Stimulated activated CD4-positive, alpha-beta T cell treated with anti-CD3 and anti-CD28 coated beads, Interleukin-1b, Interleukin-23, amount 100 ng/mL, for 4 hours (primary cell): Measurements from ENCODE around the gene NEU3.
"Not testable (repeated sequence)": the region's sequence is repeated elsewhere in the genome, so short reads cannot be mapped to it uniquely, and the experiment has no call there.

Experiments used
- DNase-seq, 2 donors: peaks; one replicate each; pipeline ENCODE4 v3.0.0-alpha.2; 2020; ENCODE audit warnings: low read depth in 2 of 2

NEU3 gene

GRCh38 chr11:75029836-75030631 lies 41.3 kb downstream of the NEU3 start:
- no peak for DNase-seq

- DNase-seq, result no peak
Observed at GRCh38 chr11:75031224-75031753, 42.6 kb downstream of the NEU3 start.

DNA sequence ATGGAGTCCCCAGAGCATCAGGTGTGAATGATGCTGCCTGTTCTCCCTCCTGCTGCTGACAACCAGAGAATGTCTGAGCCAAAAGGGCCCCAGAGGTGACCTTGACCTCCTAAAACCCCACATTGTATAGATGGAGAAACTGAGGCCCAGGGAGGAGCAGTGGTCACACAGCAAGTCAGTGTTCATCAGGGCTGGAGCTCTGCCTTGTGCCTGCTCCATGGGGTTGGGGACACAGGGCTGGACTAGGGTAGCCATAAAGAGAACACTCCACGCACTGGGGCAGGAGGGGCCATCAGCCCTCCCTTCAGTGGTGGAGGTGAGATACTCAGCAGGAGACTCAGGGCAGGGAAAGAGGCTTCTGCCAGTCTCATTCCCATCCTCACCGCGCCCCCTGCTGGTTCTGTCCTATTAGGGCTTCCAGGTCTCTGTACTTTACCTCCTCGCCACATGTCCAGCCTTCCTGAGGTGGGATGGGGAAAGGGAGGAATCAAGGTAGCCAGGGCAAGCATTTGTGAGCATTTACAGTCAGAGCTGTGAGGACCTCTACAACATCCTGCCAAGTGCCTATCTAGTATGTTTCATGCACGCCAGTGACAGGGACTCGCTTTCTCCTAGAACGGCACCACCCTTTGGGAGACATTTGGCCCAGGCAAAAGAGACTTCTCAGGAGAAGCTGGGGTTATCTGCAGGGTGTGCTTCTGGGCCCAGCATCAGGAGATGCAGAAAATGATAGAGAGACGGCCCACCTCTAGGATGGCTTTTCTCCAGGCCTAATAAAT lies 43.2 kb downstream of the NEU3 start:
- DNase-seq, result peak; percentile 60 to 68

DNA sequence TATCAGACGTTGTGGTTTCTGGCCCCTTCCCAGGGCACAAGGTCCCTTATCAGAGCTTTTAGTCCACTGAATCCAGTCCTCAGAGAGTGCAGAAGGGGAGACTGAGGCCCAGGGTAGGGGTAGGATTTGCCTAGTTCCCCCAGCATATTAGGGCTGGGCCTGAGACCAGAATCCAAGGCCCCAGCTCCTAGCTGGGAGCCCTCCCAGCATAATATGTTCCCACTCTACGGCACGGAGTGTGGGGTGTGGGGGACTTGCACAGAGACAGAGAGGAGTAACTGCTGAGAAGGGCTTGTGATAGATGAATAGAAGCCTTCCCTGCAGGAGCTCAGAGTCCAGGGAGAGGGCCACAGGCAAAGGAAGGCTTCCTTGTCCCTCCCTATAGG lies 43.8 kb downstream of the NEU3 start:
- DNase-seq, result no peak

DNA sequence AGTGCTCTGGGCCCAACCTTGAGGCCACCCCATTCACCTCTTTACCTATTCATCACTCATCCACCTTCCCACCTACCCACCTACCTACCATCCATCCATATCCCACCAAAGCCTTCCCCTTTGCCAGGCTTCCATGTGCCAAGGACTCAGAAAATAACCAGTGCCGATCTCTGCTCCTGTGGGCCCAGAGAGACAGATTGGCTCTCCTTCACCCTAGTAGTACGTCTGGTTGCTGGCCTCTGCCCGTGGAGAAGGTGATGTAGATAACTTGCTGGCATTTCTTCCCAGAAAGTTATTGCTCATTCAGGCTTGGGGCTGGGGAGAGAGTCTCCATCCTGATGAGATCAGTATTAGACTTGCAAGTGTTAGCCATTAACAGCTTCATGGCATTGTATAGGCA lies 45.2 kb downstream of the NEU3 start:
- no peak for DNase-seq

- DNase-seq, result no peak
Observed at GRCh38 chr11:75035256-75035655, 46.5 kb downstream of the NEU3 start.

DNA sequence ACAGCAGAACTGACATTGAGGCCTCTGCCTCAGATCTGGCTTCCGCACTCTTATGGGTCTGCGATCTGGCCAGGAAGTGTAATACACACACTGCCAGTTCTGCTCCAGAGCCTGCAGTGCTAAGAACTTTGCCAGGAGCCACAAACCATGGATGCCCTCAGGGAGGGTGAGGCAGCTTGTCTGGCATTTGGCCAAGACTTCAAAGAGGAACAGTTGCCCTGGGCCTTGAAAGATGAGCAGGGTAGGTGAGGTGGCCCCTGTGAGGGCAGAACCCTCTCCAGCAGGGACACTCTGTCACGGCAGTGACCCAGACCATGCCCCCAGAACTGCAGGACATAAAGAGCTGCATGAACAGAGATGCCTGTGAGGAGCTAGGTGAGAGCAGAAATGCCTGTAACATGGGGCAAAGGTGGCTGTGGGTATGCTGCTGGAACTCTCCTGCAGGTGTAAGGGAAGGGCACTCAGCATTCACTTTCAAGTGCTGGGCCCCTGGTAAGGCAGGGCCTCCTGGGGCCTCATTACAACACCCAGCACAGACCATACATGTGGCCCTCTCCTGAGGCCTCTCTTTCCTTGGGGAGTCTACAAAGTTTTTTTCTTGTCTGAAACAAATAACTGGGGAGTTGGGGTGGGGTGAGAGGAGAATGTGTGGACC lies 47.3 kb downstream of the NEU3 start:
- DNase-seq, result no peak

DNA sequence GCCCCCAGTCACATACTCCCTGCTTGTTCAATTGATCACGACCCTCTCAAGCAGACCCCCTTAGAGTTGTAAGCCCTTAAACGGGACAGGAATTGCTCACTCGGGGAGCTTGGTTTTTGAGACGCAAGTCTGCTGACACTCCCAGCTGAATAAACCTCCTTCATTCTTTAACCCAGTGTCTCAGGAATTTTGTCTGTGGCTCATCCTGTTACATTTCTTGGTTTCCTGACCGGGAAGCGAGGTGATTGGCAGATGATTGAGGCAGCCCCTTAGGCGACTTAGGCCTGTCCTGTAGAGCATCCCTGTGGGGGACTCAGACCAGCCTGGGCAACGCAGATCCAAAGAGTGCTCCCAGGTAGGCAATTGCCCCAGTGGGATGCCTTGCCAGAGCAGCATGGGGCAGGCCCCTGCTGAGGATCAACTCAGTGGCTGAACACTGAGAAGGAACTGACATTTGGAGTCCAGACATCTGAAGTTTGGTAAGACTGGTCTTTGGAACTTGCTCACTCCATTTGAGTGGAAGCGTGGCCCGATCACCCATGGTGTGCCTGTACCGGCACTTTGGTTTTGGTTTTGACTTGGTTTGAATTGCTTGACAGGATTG lies 51.5 kb downstream of the NEU3 start:
- DNase-seq, result no peak

GRCh38 chr11:75041263-75041662 lies 52.5 kb downstream of the NEU3 start:
- DNase-seq, result no peak

- not testable (repeated sequence) for DNase-seq
Observed at GRCh38 chr11:75041821-75042220, 53.1 kb downstream of the NEU3 start.

GRCh38 chr11:75044381-75045170 lies 55.8 kb downstream of the NEU3 start:
- DNase-seq, result not testable (repeated sequence)

GRCh38 chr11:75046668-75047067 lies 57.9 kb downstream of the NEU3 start:
- DNase-seq, result not testable (repeated sequence)

GRCh38 chr11:75047191-75047590 lies 58.5 kb downstream of the NEU3 start:
- no peak for DNase-seq

DNA sequence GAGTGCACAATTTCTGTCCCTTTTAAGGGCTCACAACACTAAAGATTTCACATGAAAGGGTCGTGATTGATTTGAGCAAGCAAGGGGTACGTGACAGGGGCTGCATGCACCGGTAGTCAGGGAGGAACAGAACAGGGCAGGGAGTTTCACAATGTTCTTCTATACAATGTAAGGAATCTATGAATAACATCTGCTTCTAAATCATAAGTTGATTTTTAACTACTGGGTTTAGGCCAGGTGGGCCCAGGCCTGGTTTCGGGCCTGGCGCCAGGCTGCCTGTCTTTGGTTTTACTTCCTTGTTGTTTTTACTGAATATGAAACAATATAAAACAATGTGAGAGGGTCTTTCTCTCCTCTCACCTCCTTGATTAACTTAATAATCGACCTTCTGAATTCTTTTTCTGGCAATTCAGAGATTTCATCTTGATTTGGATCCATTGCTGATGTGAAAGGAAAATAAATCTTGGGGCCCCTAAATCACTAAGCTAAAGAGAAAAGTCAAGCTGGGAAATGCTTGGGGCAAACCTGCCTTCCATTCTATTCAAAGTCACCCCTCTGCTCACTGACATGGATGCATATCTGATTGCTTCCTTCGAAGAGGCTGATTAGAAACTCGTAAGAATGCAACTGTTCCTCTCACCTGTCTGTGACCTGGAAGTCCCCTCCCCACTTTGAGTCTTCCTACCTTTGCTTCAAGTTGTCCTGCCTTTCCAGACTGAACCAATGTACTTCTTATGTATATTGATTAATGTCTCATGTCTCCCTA lies 61.0 kb downstream of the NEU3 start:
- DNase-seq, result not testable (repeated sequence)

GRCh38 chr11:75050516-75050915 lies 61.8 kb downstream of the NEU3 start:
- no peak for DNase-seq

- no peak for DNase-seq
Observed at GRCh38 chr11:75051043-75051442, 62.3 kb downstream of the NEU3 start.

- no peak for DNase-seq
Observed at GRCh38 chr11:75052457-75052856, 63.7 kb downstream of the NEU3 start.

- no peak for DNase-seq
Observed at GRCh38 chr11:75055511-75055910, 66.8 kb downstream of the NEU3 start.

GRCh38 chr11:75056814-75057213 lies 68.1 kb downstream of the NEU3 start:
- DNase-seq, result no peak

GRCh38 chr11:75059299-75059698 lies 70.6 kb downstream of the NEU3 start:
- no peak for DNase-seq
